Spinal cord (tissue), 10 donors: Measurements from ENCODE around the gene CREB5. TPM values are rescaled to one million over a fixed set of nuclear protein-coding genes. Genes with fewer than 3 reads are reported as not detected.
"Not testable (repeated sequence)": the region's sequence is repeated elsewhere in the genome, so short reads cannot be mapped to it uniquely, and the experiment has no call there.

Experiments used
- DNase-seq, 6 donors: peaks; one replicate each; pipeline versions ENCODE4 v3.0.0 to v3.0.0-alpha.2; 2013 to 2015; ENCODE audit warnings: low spot score in 6 of 6, low read depth in 4 of 6
- H3K27ac ChIP-seq: one replicate; pipeline ENCODE4 v1.5.1; 2013; ENCODE audit warnings: low read depth, low read length, control low read depth
- H3K27me3 ChIP-seq: one replicate; pipeline ENCODE4 v1.6.1; 2013; ENCODE audit warnings: low read length; ENCODE audit not compliant: control insufficient read depth, insufficient read depth
- H3K36me3 ChIP-seq: one replicate; pipeline ENCODE4 v1.6.1; 2013; ENCODE audit warnings: low read length; ENCODE audit not compliant: control insufficient read depth, insufficient read depth
- H3K4me1 ChIP-seq: one replicate; pipeline ENCODE4 v1.6.1; 2013; ENCODE audit warnings: low read length; ENCODE audit not compliant: control insufficient read depth, insufficient read depth
- H3K4me3 ChIP-seq: one replicate; pipeline ENCODE4 v1.5.1; 2013; ENCODE audit warnings: low read depth, low read length, control low read depth
- H3K9me3 ChIP-seq: one replicate; pipeline ENCODE4 v1.6.1; 2013; ENCODE audit warnings: low read length; ENCODE audit not compliant: control insufficient read depth, insufficient read depth
- WGBS: methylation state at CpG from one replicate; pipeline ENCODE4 v1.1.5; 2013; ENCODE audit warnings: missing lambda C conversion rate; ENCODE audit not compliant: insufficient coverage; 5-methylcytosine and 5-hydroxymethylcytosine counted together
- polyA plus RNA-seq, 2 donors: library from polyadenylated mRNA; unstranded; fragments of 120-200 nt; gene quantifications; one replicate each; pipeline ENCODE4 v1.2.1, GENCODE V29; 2013; ENCODE audit not compliant: insufficient read length in 2 of 2
- total RNA-seq, 2 donors: library from RNA; depleted of rRNA in 1 of 2; stranded (reverse); fragments of 120-200 nt in 1 of 2; fragments of >200 nt in 1 of 2; gene quantifications; one replicate each; pipeline versions ENCODE4 v1.2.3 to v1.2.4, GENCODE V29; 2013 to 2014
- donor health status: healthy.

The CREB5 gene
- total and polyA plus RNA-seq, 4 donors = 15.3 to 34.3 (median 17.0) TPM

- no peak overlapping the region for H3K27ac ChIP-seq
- no peaks in the 10 kb centered on the region for H3K9me3 ChIP-seq
- H3K36me3 ChIP-seq = no peaks in the 10 kb centered on the region
- no peak overlapping the region for H3K4me3 ChIP-seq
- H3K4me1 ChIP-seq = no peaks in the 10 kb centered on the region
- no peak for DNase-seq
- no peaks in the 10 kb centered on the region for H3K27me3 ChIP-seq
Measured at GRCh38 chr7:28546067-28546466, 133.7 kb downstream of the CREB5 start.

GRCh38 chr7:28547115-28547514 lies 134.8 kb downstream of the CREB5 start:
- no peak overlapping the region for H3K27ac ChIP-seq
- no peaks in the 10 kb centered on the region for H3K9me3 ChIP-seq
- DNase-seq = no peak
- H3K4me1 ChIP-seq = peaks cover 2% of the 10 kb centered on the region
- WGBS = 100% methylated on average over 1 of the region's 3 CpGs
- no peaks in the 10 kb centered on the region for H3K36me3 ChIP-seq
- H3K27me3 ChIP-seq = no peaks in the 10 kb centered on the region
- no peak overlapping the region for H3K4me3 ChIP-seq

- no peak overlapping the region for H3K27ac ChIP-seq
- H3K4me3 ChIP-seq = no peak overlapping the region
- no peaks in the 10 kb centered on the region for H3K36me3 ChIP-seq
- WGBS = no CpG with 5 or more reads among the region's 5 CpGs
- H3K27me3 ChIP-seq = no peaks in the 10 kb centered on the region
- DNase-seq = peak in 1 of 6 donors; percentile 22
- no peaks in the 10 kb centered on the region for H3K9me3 ChIP-seq
- peaks cover 2% of the 10 kb centered on the region for H3K4me1 ChIP-seq
Measured at GRCh38 chr7:28548416-28548815, 136.1 kb downstream of the CREB5 start.

GRCh38 chr7:28549998-28550397 lies 137.7 kb downstream of the CREB5 start:
- Histone ChIP-seq H3K27ac (no peak overlapping the region), H3K27me3 (no peaks in the 10 kb centered on the region), H3K36me3 (no peaks in the 10 kb centered on the region), H3K4me1 (peaks cover 2% of the 10 kb centered on the region), H3K9me3 (no peaks in the 10 kb centered on the region), H3K4me3 (no peak overlapping the region)
- 89% methylated on average over 1 of the region's 2 CpGs for WGBS
- DNase-seq = no peak

GRCh38 chr7:28550580-28551186 lies 138.4 kb downstream of the CREB5 start:
- H3K4me3 ChIP-seq = no peak overlapping the region
- no peak overlapping the region for H3K27ac ChIP-seq
- no peaks in the 10 kb centered on the region for H3K9me3 ChIP-seq
- H3K4me1 ChIP-seq = peaks cover 2% of the 10 kb centered on the region
- DNase-seq = peak in 2 of 6 donors; percentile 49 to 89
- 43% methylated on average over 3 of the region's 7 CpGs for WGBS
- H3K27me3 ChIP-seq = no peaks in the 10 kb centered on the region
- no peaks in the 10 kb centered on the region for H3K36me3 ChIP-seq

- Histone ChIP-seq H3K4me1 (peaks cover 2% of the 10 kb centered on the region), H3K9me3 (no peaks in the 10 kb centered on the region), H3K27ac (no peak overlapping the region), H3K4me3 (no peak overlapping the region), H3K27me3 (peaks cover 2% of the 10 kb centered on the region), H3K36me3 (no peaks in the 10 kb centered on the region)
- peak in 2 of 6 donors; percentile 18 to 65 for DNase-seq
- no CpG with 5 or more reads among the region's 5 CpGs for WGBS
Measured at GRCh38 chr7:28551331-28551730, 139.0 kb downstream of the CREB5 start.

- 57% methylated on average over 1 of the region's 1 CpG for WGBS
- not testable (repeated sequence) for H3K4me1 ChIP-seq, H3K27ac ChIP-seq
Measured at GRCh38 chr7:28551766-28552165, 139.4 kb downstream of the CREB5 start.

GRCh38 chr7:28554802-28555471 lies 142.6 kb downstream of the CREB5 start:
- no peak overlapping the region for H3K4me3 ChIP-seq
- H3K36me3 ChIP-seq = no peaks in the 10 kb centered on the region
- WGBS = no CpG with 5 or more reads among the region's 4 CpGs
- no peak for DNase-seq
- H3K27me3 ChIP-seq = peaks cover 2% of the 10 kb centered on the region
- peaks cover 2% of the 10 kb centered on the region for H3K4me1 ChIP-seq
- H3K27ac ChIP-seq = no peak overlapping the region
- H3K9me3 ChIP-seq = no peaks in the 10 kb centered on the region

More at GRCh38 chr7:28551766-28552165, 139.4 kb downstream of the CREB5 start:
- not testable (repeated sequence) for DNase-seq, H3K9me3 ChIP-seq, H3K36me3 ChIP-seq, H3K4me3 ChIP-seq, H3K27me3 ChIP-seq

- peaks cover 2% of the 10 kb centered on the region for H3K27me3 ChIP-seq
- H3K9me3 ChIP-seq = no peaks in the 10 kb centered on the region
- H3K36me3 ChIP-seq = no peaks in the 10 kb centered on the region
- peaks cover 2% of the 10 kb centered on the region for H3K4me1 ChIP-seq
- DNase-seq = peak in 1 of 6 donors; percentile 25
- no peak overlapping the region for H3K27ac ChIP-seq
- H3K4me3 ChIP-seq = no peak overlapping the region
- WGBS = 81% methylated on average over 5 of the region's 8 CpGs
Measured at GRCh38 chr7:28556025-28556424, 143.7 kb downstream of the CREB5 start.

GRCh38 chr7:28556671-28557070 lies 144.4 kb downstream of the CREB5 start:
- H3K36me3 ChIP-seq = no peaks in the 10 kb centered on the region
- no peak overlapping the region for H3K4me3 ChIP-seq
- H3K4me1 ChIP-seq = no peaks in the 10 kb centered on the region
- H3K9me3 ChIP-seq = no peaks in the 10 kb centered on the region
- WGBS = 45% methylated on average over 1 of the region's 2 CpGs
- no peak for DNase-seq
- H3K27me3 ChIP-seq = peaks cover 2% of the 10 kb centered on the region
- H3K27ac ChIP-seq = no peak overlapping the region
